BLaER1 (cell line): ENCODE data around the gene AJM1.
"Not testable (repeated sequence)": the region's sequence is repeated elsewhere in the genome, so short reads cannot be mapped to it uniquely, and the experiment has no call there.

Experiments used
- H3K27ac ChIP-seq: shearing (Covaris generic); formaldehyde crosslinking; 2 replicates; pipeline ENCODE4 v1.8.1; 2022
- H3K27me3 ChIP-seq: shearing (Covaris generic); formaldehyde crosslinking; 2 replicates; pipeline ENCODE4 v1.8.1; 2022
- H3K36me3 ChIP-seq: shearing (Covaris generic); formaldehyde crosslinking; 2 replicates; pipeline ENCODE4 v1.8.1; 2022
- H3K4me1 ChIP-seq: shearing (Covaris generic); formaldehyde crosslinking; 2 replicates; pipeline ENCODE4 v1.8.1; 2022
- H3K4me2 ChIP-seq: shearing (Covaris generic); formaldehyde crosslinking; 2 replicates; pipeline ENCODE4 v1.8.1; 2022
- H3K4me3 ChIP-seq: shearing (Covaris generic); formaldehyde crosslinking; 2 replicates; pipeline ENCODE4 v1.8.1; 2022
- H3K9ac ChIP-seq: shearing (Covaris generic); formaldehyde crosslinking; 2 replicates; pipeline ENCODE4 v1.8.1; 2022
- H3K9me3 ChIP-seq: shearing (Covaris generic); formaldehyde crosslinking; 2 replicates; pipeline ENCODE4 v1.8.1; 2022
- H4K20me1 ChIP-seq: shearing (Covaris generic); formaldehyde crosslinking; 2 replicates; pipeline ENCODE4 v1.8.1; 2022
- Cebpa-rat ChIP-seq: shearing (Covaris generic); IDR thresholded peaks from 2 replicates; pipeline ENCODE4 v1.8.1; 2022

The AJM1 gene

GRCh38 chr9:136867917-136868316, 25.6 kb downstream of the AJM1 start:
- Histone ChIP-seq H3K9me3 (peaks cover 46% of the 10 kb centered on the region), H3K36me3 (peaks cover 46% of the 10 kb centered on the region), H3K4me2 (no peak overlapping the region), H3K27ac (no peak overlapping the region), H3K27me3 (no peaks in the 10 kb centered on the region), H3K9ac (no peak overlapping the region), H3K4me3 (no peak overlapping the region), H3K4me1 (peaks cover 31% of the 10 kb centered on the region), H4K20me1 (peaks cover 26% of the 10 kb centered on the region)
- TF ChIP-seq Cebpa-rat: no peak

- Histone ChIP-seq H3K4me1 (peaks cover 30% of the 10 kb centered on the region), H3K36me3 (peaks cover 39% of the 10 kb centered on the region), H3K27ac (no peak overlapping the region), H3K9me3 (peaks cover 54% of the 10 kb centered on the region), H3K27me3 (no peaks in the 10 kb centered on the region), H3K4me2 (no peak overlapping the region), H3K4me3 (no peak overlapping the region), H4K20me1 (peaks cover 19% of the 10 kb centered on the region), H3K9ac (no peak overlapping the region)
- no peak for TF ChIP-seq Cebpa-rat
Measured at GRCh38 chr9:136868644-136869043, 26.4 kb downstream of the AJM1 start.

- peaks cover 60% of the 10 kb centered on the region for H3K9me3 ChIP-seq
- peaks cover 30% of the 10 kb centered on the region; the same call in 1 of the 2 replicates for H3K36me3 ChIP-seq
- H3K4me2 ChIP-seq, H3K27ac ChIP-seq, H3K27me3 ChIP-seq, H4K20me1 ChIP-seq, H3K9ac ChIP-seq, H3K4me3 ChIP-seq: not testable (repeated sequence)
- peaks cover 20% of the 10 kb centered on the region for H3K4me1 ChIP-seq
Measured at GRCh38 chr9:136869611-136870010, 27.3 kb downstream of the AJM1 start.

GRCh38 chr9:136875155-136875554, 32.9 kb downstream of the AJM1 start:
- H3K4me3 ChIP-seq: no peak overlapping the region
- 0 out of 2 replicates have a peak, but pooled peaks cover 9% of the 10 kb centered on the region for H3K36me3 ChIP-seq
- no peaks in the 10 kb centered on the region for H3K4me1 ChIP-seq
- no peak for TF ChIP-seq Cebpa-rat
- H3K4me2 ChIP-seq: no peak overlapping the region
- no peaks in the 10 kb centered on the region for H4K20me1 ChIP-seq
- H3K9me3 ChIP-seq: peaks cover 42% of the 10 kb centered on the region
- H3K9ac ChIP-seq: no peak overlapping the region
- H3K27ac ChIP-seq: no peak overlapping the region
- no peaks in the 10 kb centered on the region for H3K27me3 ChIP-seq

- H3K36me3 ChIP-seq: no peaks in the 10 kb centered on the region
- H3K4me2 ChIP-seq: no peak overlapping the region
- H3K27ac ChIP-seq: no peak overlapping the region
- TF ChIP-seq Cebpa-rat: no peak
- H4K20me1 ChIP-seq: no peaks in the 10 kb centered on the region
- no peaks in the 10 kb centered on the region for H3K27me3 ChIP-seq
- H3K4me3 ChIP-seq: no peak overlapping the region
- H3K9ac ChIP-seq: no peak overlapping the region
- H3K4me1 ChIP-seq: peaks cover 2% of the 10 kb centered on the region
- H3K9me3 ChIP-seq: peaks cover 28% of the 10 kb centered on the region
Measured at GRCh38 chr9:136876476-136876875, 34.2 kb downstream of the AJM1 start.

GRCh38 chr9:136880651-136881050, 38.4 kb downstream of the AJM1 start:
- no peak overlapping the region for H3K27ac ChIP-seq
- H3K27me3 ChIP-seq: no peaks in the 10 kb centered on the region
- no peaks in the 10 kb centered on the region for H3K36me3 ChIP-seq
- no peak overlapping the region for H3K4me3 ChIP-seq
- H3K9ac ChIP-seq: no peak overlapping the region
- no peak overlapping the region for H3K4me2 ChIP-seq
- H3K4me1 ChIP-seq: peaks cover 30% of the 10 kb centered on the region
- H3K9me3 ChIP-seq: no peaks in the 10 kb centered on the region
- H4K20me1 ChIP-seq: no peaks in the 10 kb centered on the region
- no peak for TF ChIP-seq Cebpa-rat

GRCh38 chr9:136881691-136882108, 39.4 kb downstream of the AJM1 start:
- peak overlapping the region; percentile 75 for H3K4me2 ChIP-seq
- peak overlapping the region; percentile 43; the same call in 1 of the 2 replicates for H3K9ac ChIP-seq
- H3K27me3 ChIP-seq: no peaks in the 10 kb centered on the region
- H3K4me3 ChIP-seq: peak overlapping the region; percentile 26; the same call in 1 of the 2 replicates
- no peaks in the 10 kb centered on the region for H3K36me3 ChIP-seq
- no peak for TF ChIP-seq Cebpa-rat
- H3K9me3 ChIP-seq: no peaks in the 10 kb centered on the region
- H4K20me1 ChIP-seq: peaks cover under 1% of the 10 kb centered on the region; the same call in 1 of the 2 replicates
- H3K4me1 ChIP-seq: peaks cover 32% of the 10 kb centered on the region
- H3K27ac ChIP-seq: peak overlapping the region; percentile 40; the same call in 1 of the 2 replicates

GRCh38 chr9:136882109-136882946, 40.0 kb downstream of the AJM1 start:
- H3K4me1 ChIP-seq: peaks cover 35% of the 10 kb centered on the region
- H3K27me3 ChIP-seq: no peaks in the 10 kb centered on the region
- peak overlapping the region; percentile 26; the same call in 1 of the 2 replicates for H3K4me3 ChIP-seq
- H3K9ac ChIP-seq: peak overlapping the region; percentile 43; the same call in 1 of the 2 replicates
- TF ChIP-seq Cebpa-rat: no peak
- no peaks in the 10 kb centered on the region for H3K36me3 ChIP-seq
- peak overlapping the region; percentile 40 for H3K27ac ChIP-seq
- H4K20me1 ChIP-seq: peaks cover 6% of the 10 kb centered on the region
- H3K9me3 ChIP-seq: no peaks in the 10 kb centered on the region
- H3K4me2 ChIP-seq: peak overlapping the region; percentile 75

GRCh38 chr9:136882947-136883283, 40.6 kb downstream of the AJM1 start:
- not testable (repeated sequence) for H3K36me3 ChIP-seq, H3K4me3 ChIP-seq, H3K27me3 ChIP-seq, H3K9me3 ChIP-seq
- Histone ChIP-seq H3K9ac (0 out of 2 replicates have a peak overlapping the region, but pooled peaks have one; percentile 43), H3K27ac (peak overlapping the region; percentile 40; the same call in 1 of the 2 replicates), H3K4me2 (peak overlapping the region; percentile 75), H4K20me1 (peaks cover 12% of the 10 kb centered on the region), H3K4me1 (peaks cover 41% of the 10 kb centered on the region)

- H3K27ac ChIP-seq, H3K27me3 ChIP-seq, H3K9ac ChIP-seq, H3K9me3 ChIP-seq, H3K4me3 ChIP-seq, H3K36me3 ChIP-seq, H3K4me2 ChIP-seq: not testable (repeated sequence)
- Histone ChIP-seq H4K20me1 (peaks cover 20% of the 10 kb centered on the region), H3K4me1 (peaks cover 48% of the 10 kb centered on the region)
Measured at GRCh38 chr9:136883670-136884069, 41.4 kb downstream of the AJM1 start.
